Stimulated activated CD8-positive, alpha-beta memory T cell treated with anti-CD3 and anti-CD28 coated beads, Interleukin-12 subunit alpha, Interleukin-12 subunit beta, amount 100 ng/mL, for 1 hour (primary cell): ENCODE measurements around the gene SLC4A7.
"Not testable (repeated sequence)": the region's sequence is repeated elsewhere in the genome, so short reads cannot be mapped to it uniquely, and the experiment has no call there.

Experiments used
- DNase-seq: peaks from one replicate; pipeline ENCODE4 v3.0.0-alpha.2; 2020; ENCODE audit warnings: low read depth

SLC4A7 gene

DNA sequence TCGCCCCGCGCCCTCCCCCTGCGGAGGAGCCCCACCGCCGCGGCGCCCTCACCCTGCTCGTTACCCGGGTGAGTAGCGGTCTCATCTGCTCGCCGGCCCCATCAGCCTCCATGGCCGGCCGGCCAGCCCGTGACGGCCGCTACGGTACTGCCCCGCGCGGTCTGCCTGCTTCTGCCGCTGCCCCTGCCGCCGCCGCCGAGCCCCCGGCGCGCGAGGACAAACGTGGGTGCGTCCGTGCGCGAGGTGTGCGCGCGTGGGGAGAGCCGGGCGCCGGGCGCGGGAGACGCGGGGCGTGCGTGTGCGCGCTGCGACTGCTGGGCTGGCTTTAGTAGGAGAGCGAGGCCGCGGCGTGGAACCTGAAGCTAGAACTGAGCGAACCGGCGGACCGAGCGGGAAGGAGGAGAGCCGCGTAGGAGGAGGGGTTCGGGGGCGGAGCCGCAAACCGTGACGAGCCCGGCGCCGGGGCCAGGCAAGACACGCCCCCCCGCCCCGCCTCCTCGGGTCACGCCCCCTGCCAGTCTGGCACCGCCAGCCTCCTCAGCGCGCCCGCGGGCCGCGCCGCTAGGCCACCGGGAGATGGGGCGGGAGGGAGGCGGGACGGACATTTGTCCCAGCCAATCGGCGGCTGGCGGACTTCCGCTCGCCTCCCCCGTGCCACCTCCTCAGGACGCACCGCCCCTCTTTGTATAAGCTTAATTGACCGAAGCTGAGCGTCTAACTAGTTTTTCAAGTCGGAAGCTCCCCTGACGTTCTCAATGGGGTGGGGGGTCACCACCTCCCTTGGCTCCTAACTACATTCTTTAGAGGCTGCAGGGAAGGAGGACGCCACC lies at the start of gene SLC4A7:
SLC4A7 (minus strand) TSS at position 370 of the 830 bp plus-strand sequence; CDS start at position 112, 258 bp downstream.
- peak; percentile 98 for DNase-seq

DNA sequence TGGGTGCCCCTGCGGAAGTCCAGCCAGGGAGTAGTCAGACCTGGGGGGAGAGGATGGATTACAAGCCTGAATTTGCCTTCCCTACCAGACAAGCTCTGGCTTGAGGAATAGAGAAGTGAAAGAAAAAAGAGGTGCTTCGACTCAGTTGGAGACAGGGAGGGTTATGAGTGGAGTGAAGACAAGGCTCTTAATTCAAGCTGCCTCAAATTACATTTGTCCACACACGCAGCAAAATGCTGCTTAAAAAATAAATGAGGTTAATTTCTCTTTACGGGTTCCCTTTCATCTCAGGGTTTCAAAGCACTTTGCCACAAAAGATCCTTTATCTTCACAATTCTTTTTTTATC lies 49.0 kb upstream of the SLC4A7 start:
- no peak for DNase-seq

DNA sequence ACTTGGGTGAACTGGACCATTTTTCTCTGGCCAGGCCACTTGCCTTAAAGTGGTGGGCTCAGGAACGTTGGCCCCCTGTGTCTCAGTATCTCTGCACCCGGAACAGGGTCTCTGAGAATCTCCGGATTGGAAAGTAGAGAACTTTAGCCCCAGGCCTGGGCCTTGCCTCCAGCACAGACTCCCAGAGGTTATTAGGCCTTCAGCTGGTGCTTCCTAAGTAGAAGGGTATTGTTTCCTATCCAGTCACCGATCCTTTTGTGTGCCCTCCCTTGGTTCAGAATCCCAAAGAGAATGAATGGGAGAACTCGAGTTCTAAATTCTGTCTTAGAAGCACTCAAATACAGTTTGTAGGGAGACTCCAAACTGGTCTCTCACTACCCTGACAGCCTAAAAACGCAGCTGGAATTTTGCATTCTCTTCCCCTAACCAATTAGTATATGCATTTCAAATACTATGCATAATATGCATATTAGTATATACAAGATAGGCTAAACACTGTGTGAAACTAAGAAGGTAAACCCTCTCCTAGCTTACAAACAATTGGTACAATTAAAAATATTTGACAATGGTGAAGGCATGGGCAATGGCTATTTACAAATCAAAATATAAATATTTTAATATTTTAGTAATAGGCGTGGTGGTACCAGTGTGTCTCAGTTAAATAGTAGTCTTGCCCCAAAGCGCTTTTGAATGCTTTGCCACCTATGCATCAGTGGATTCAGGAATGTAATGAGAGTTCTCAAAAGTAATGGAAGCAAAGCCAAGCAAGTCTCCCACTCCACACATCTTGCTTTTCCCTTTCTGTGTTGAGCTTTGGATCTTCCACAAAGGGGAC lies 48.5 kb upstream of the SLC4A7 start:
- DNase-seq = no peak

DNA sequence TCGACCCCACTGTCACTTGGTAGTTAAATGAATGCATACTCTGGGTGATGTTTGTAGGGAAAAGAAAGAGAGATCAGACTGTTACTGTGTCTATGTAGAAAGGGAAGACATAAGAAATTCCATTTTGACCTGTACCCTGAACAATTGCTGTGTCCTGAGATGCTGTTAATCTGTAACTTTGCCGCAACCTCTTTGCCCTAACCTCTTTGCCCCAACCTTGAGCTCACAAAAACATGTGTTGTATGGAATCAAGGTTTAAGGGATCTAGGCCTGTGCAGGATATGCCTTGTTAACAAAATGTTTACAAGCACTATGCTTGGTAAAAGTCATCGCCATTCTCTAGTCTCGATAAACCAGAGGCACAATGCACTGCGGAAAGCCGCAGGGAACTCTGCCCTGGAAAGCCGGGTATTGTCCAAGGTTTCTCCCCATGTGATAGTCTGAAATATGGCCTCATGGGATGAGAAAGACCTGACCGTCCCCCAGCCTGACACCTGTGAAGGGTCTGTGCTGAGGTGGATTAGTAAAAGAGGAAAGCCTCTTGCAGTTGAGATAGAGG lies 47.1 kb upstream of the SLC4A7 start:
- not testable (repeated sequence) for DNase-seq

DNA sequence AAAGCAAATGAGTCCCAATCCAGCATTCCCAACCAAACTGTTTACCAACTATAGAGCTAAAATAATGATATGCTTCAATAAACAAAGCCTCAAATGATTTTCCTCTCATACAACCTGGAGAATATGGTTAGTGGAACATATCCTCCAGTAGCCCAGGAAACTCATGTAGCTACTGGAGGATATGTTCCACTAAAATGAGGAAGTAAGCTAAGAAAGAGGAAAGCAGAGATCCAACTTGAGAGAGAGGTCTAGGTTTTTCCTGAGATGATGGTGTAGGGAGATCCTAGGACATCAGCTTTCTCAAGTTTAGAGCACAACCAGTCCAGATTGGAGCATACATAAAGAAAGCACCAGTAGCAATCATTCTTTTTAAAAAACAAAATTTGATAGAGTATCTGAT lies 44.6 kb upstream of the SLC4A7 start:
- DNase-seq = no peak

DNA sequence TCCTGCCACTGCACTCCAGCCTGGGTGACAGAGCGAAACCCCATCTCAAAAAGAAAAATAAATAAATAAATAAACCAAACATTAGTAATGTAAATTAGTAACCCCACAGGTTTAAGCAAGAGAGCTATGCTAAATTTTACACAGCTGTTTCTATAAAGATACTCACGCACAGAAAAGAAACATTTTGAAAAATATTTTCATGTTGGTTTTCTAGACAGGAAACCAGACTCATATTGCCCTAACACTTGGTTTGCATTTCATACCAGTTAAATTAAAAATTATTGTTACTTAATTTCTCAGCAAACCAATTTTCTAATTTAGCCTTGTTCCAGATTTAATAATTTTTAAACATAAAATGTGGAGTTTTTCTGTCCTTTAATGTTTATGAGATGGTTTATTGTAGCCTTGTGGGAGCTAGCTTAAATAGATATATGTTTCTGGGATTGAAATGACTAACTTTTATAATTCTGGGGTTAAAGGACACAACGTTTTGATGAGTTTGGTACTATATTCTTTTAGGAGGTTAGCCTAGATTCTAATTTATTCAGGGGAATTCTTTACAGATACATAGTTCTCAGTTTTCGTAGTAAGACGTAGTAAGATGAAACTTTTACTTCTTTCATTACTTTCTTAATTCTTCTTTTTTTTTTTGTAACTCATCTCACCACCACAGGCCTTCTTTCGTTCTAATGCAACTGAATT lies 42.6 kb upstream of the SLC4A7 start:
- DNase-seq = no peak

DNA sequence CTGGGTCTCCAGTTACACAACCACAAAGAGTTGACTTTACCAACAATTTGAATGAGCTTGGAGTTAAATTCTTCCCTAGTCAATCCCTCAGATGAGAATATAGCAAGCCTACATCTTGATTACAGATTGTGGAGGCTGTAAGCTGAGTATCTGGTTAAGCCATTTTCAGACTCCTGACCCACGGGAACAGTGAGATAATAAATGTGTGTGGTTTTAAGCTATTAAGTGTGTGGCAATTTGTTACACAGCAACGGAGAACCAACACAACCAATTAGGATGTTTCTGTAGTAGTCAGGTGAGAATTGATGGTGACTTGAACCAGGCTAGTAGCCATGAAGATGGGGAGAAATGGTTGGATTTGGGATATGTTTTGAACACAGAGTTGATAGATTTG lies 37.7 kb upstream of the SLC4A7 start:
- no peak for DNase-seq

DNA sequence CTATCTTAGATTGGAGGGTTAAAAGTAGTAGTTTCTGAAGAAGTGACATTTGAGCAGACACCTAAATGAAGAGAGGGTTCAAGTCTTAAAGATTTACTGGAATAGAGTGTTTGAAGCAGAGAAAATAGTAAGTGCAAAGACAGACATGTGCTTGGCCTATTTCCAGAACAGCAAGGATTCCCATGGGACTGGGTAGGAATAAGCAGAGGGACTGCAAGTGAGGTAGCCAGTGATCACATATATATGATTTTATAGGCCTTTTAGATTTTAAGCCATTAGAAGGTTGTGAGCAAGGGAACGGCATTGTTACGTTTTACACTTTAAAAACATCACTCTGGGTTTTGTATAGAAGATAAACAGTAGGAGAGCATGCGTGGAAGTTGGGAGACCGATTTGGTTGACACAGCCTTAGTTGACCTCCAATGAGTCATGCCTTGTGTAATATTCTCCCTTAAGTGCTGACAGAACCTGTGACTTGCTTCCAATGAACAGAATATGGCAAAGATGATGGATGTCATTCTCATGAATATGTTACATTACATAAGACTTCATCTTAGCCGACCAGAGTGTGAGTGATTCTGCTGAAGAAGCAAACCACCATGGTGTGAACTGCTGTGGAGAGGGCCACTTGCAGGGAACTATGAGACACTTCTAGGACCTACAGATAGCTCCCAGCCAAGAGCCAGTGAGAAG lies 37.1 kb upstream of the SLC4A7 start:
- no peak for DNase-seq

DNA sequence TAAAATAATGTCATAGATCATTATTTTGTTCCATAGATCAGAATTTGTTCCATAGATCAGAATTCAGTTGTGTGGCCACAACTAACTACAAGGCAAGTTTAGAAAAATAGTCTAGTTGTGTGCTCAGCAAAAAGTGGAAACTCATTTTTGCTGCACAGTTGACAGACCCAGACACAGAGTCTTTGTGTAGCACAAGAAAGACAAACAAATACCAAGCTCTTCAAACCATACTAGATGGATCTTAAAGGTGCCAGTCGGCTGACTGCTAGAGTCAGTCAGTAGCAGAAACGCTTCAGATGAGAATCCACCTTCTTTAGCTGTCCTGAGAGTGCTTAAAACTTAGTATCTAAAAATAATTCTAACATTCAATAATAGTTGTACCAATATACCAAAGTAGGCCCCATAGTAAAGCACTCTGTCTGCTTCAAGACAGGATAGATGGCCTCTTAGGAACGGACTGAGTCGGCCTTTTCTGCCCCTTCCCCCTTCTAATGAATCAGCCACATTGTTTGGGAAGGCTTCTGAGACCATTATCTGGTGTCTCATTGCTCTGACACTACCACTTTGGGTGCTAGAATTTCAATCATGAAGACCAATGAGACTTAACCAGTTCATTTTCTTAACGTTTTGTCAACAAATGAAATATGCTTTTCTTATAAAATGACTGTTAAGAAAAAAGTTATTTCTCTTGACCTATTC lies 27.7 kb upstream of the SLC4A7 start:
- DNase-seq = no peak

DNA sequence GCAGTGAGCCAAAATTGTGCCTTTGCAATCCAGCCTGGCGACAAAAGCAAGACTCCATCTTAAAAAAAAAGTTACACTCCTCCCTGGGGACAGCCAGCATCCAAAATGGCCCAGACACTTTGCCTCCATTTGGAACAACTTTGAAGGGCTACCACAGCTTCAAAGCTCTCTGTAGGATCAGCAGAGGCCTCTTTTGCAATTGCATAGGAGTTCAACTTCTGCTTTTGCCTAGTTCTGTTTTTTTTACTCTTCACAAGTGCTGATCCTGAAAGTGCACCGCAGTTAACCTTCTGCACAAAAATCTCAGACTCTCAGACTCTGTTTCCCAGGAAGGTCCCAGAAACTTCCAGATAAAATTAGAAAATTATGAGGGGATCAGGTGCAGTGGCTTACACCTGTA lies 25.2 kb upstream of the SLC4A7 start:
- no peak for DNase-seq

DNA sequence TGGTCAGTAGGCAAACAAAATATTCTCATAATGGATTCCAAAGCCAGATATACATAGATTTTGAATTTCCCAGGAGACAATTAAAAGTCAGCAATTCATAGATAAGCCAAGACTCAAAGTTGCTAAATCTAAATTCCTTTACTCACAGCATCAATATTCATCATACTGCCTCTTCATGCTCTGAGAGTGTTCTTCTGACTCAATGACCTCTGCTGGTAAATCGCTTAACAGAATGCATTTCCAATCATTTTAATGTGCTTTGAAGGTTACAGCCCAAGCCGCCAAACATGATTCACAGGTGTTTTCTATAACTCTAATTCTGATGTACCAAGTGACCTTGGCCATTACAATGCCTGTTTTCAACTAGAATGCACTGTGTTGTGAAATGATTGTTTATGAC lies 24.2 kb upstream of the SLC4A7 start:
- no peak for DNase-seq

DNA sequence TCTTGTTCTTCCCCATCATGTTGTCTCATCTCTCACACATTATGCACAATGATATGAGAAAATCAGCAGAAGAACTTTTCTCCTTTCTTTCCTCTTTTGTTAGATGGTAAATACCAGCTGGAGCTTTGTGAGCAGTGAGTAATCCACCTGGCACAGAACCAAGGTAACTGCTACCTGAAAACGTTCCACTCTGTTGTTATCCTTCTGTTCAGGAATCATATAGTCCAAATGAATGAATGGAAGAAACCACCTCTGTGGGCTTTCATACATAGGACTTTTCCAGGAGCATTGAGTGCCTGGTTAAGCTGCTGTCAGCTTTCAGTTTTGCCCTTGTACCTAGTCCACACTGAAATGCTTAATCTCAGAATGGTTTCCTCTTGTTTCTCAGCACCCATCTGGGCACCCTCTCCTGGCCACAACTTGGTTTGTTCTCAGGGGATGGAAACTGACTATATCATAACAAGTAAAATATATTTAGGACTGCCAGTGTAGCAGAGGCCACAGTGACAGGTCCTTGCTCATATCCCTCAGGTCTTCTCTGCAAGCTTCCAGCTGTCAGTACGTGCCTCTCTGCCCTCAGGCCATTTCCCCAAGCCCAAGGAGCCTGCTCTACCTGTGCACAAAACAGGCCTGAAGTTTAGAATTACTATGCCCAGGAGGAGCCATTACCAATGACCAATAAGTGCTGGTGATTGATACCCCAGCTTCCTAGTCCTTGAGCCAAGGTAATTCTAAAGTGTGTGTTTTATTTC lies 23.5 kb upstream of the SLC4A7 start:
- no peak for DNase-seq

DNA sequence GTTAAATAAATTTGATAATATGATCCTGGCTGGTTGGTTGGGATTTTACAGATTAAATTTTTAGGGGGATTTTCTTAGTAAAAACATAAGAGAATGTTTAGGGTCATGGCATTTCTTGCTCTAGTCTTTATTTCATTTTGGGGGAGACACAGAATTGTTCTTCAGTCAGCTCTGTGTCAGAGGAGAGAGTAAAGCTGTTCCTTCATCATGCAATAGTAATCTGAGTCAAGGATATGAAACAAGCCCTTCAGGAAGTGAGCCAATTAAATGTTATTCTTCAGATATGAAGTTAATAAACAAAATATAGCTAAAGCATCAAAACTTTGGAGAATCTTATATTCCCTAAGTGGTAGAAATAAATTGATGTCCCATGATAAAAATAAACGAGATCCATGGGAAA lies 22.9 kb upstream of the SLC4A7 start:
- DNase-seq = no peak

DNA sequence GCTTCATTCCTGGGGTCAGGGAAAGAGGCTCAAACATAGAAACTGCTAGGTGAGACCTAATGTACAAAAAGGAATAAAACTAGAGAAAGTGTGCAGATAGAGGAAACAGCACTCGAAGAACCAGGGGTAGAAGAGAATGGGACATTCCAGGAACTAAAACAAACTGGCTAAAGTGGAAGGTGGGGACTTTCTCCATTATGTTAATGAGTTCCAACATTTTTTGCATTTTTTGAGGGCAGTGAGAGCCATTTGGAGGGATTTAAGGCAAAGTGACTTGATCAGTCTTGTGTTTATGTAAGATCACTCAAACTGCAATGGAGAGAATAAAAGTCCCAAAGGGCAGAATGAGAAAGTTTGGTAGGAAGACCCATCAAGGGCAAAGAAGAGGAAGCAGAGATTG lies 20.6 kb upstream of the SLC4A7 start:
- no peak for DNase-seq

DNA sequence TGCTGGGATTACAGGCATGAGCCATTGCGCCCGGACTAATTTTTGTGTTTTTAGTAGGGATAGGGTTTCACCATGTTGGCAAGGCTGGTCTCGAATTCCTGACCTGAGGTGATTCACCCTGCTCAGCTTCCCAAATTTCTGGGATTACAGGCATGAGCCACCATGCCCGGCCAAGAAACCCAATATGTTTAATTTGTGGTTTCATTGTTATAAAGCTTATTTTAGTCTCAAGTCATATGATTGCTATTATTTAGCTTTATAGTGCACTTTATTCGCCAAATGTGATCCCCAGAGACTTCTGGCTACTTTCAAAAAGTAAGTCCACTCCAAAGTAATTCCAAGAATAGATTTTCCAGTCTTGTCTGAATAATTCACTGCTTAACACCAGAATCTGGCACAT lies 19.3 kb upstream of the SLC4A7 start:
- no peak for DNase-seq

DNA sequence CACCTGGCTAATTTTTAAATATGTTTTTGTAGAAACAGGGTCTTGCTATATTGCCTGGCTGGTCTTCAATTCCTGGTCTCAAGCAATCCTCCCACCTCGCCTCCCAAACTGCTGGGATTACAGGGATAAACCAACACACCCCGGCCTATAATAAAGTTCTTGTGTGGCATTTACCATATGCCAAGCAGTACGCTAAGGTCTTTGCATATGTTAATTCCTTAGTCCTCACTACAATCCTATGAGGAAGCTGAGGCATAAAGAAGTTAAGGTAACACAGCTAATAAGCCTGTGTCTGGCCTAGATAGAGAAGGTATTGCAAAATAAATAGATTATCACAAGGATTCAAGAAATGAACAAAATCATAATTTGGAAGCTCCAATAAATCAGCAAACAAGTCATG lies 17.6 kb upstream of the SLC4A7 start:
- no peak for DNase-seq

DNA sequence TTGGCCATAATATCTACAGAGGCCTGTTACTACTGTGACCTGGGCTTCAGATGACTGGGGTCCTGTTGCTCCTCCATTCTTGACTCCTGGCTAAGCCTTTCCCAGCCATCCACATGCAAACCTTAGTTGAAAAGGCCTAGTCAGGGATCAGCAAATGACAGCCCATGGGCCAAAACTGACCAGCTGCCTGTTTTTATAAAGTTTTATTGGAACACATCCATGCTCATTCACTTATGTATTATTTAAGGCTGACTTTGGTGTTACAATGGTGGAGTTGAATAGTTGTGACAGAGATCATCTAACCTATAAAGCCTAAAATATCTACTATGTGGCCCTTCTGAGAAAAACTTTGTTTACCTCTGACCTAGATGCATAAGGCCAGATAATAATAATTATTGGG lies 16.8 kb upstream of the SLC4A7 start:
- DNase-seq = no peak

DNA sequence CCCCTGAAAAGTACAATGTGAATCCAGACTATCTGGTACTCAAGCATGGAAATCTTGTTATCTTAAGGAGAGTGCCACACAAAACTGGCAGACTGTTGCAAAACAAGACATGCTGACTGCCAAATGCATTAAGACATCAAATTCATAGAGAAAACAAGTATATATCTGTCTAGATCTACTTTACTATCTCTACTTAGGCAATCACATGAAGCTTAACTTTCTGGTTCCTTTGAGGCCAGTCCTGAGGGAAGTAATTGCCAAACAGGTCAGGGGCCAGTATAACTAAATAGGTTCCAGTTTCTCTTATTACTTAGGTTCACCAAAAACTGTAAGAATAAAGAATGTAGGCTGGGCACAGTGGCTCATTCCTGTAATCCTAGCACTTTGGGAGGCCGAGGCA lies 15.9 kb upstream of the SLC4A7 start:
- DNase-seq = no peak

DNA sequence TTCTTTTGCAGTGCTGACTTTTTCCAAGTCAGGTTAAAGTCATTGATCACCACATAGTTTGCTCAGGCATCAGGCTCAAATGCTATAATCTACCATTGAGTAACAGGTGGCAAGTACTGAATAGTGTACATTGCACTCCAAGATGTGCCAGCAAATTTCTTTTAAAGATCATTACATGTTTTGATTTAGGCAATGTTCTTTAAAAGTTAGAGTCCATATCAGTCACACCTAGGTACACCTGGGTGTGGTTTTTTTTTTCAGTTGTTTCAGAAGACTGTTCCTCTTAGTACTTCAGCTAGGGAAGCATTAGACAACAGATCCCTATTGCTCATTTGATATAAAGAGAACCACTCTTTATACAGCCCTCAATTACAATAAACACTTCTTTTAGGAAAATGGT lies 10.6 kb upstream of the SLC4A7 start:
- DNase-seq = no peak

DNA sequence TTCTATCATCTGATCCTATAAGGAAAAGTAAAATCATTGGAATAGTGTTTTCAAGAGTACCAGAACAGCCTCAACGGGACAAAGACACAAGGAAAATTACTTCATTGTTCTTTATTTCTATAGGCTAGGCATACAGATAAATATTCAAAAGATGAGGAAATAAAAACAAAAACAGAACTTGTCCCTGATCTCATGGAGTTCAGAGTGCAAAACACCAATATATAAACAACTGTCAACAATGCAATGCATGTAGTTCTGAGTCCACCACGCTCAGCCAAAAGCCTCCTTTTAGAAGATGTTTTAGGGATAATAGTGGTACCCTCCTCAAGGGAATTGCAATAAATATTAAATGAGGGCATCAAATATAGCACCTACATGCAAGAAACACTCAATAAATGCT lies 4.6 kb upstream of the SLC4A7 start:
- no peak for DNase-seq

DNA sequence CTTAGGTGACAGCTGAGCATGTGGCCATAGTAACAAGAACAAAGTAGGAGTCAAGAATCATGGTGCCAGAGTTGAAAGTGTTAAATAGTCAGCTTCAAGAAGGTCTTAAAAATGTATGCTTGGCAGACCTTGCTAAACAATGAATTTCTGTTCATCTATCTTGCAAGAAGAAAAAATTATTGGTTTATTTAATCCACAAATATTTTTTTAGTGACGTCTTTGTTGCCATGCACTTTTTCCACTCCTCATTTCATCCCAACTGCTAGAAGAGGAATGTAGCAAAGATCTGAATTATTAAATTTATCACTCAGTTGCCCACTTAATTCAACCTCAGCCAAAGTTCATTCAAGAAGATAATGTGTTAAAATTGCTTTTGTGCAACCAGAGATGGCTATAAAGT lies 3.2 kb upstream of the SLC4A7 start:
- no peak for DNase-seq
